Psoas muscle (tissue), 8 donors: ENCODE measurements around the gene CLIP1. TPM values are rescaled to one million over a fixed set of nuclear protein-coding genes. Genes with fewer than 3 reads are reported as not detected.

ENCODE experiments used
- ATAC-seq, 4 donors: fragments of 200-7000 bp; cut with Tn5 transposase; one replicate each; pipeline ENCODE4 v1.9.1; 2020; ENCODE audit warnings: moderate library complexity in 3 of 4, mild to moderate bottlenecking in 2 of 4
- DNase-seq, 2 donors: peaks; one replicate each; pipeline ENCODE4 v3.0.0-alpha.2; 2020
- H3K27ac ChIP-seq: fragments of 200-600 bp; one replicate; pipeline ENCODE4 v1.8.0; 2022
- H3K27me3 ChIP-seq, 3 donors: fragments of 200-600 bp in 1 of 3; one replicate each; pipeline versions ENCODE4 v1.6.1 to v1.8.0; 2013 to 2022; ENCODE audit warnings: low read length in 2 of 3, mild to moderate bottlenecking in 2 of 3, moderate library complexity in 1 of 3; ENCODE audit not compliant: insufficient read depth in 3 of 3
- H3K36me3 ChIP-seq, 2 donors: fragments of 200-600 bp in 1 of 2; one replicate each; pipeline versions ENCODE4 v1.6.1 to v1.8.0; 2013 to 2022; ENCODE audit warnings: low read depth in 1 of 2, mild to moderate bottlenecking in 1 of 2, moderate library complexity in 1 of 2; ENCODE audit not compliant: insufficient read depth in 1 of 2
- H3K4me1 ChIP-seq: fragments of 200-600 bp; one replicate; pipeline ENCODE4 v1.8.0; 2022
- H3K4me3 ChIP-seq: fragments of 200-600 bp; one replicate; pipeline ENCODE4 v1.8.0; 2022; ENCODE audit warnings: mild to moderate bottlenecking
- H3K9me3 ChIP-seq: fragments of 200-600 bp; one replicate; pipeline ENCODE4 v1.8.0; 2022
- WGBS, 3 donors: extraction: QIAGEN DNeasy Blood & Tissue Kit; methylation state at CpG; one replicate each; pipeline versions ENCODE4 v1.1.6 to v1.1.7; 2013; 5-methylcytosine and 5-hydroxymethylcytosine counted together
- intact Hi-C, 2 donors: fragments of 100-400 bp; cut with DNase I; formaldehyde crosslinking; loops; one replicate each; pipeline versions ENCODE4 v1.11.0 to v1.14.2; 2022
- polyA plus RNA-seq, 3 donors: library from polyadenylated mRNA; stranded (reverse); fragments of 200-250 nt; gene quantifications; one replicate each; pipeline ENCODE4 v1.2.3, GENCODE V29; 2013
- total RNA-seq, 4 donors: library from RNA; stranded (reverse); fragmentation: NEBNext Ultra II Directional in 2 of 4; extraction: Animal tissue kit (Norgen Biotek cat#: 25700) in 2 of 4; gene quantifications; one replicate each; pipeline versions ENCODE4 v1.2.1 to v1.2.4, GENCODE V29; 2021 to 2023
- TF ChIP-seq, protein P1 (sequence below): fragments of 200-600 bp; IDR thresholded peaks from one replicate; pipeline ENCODE4 v1.8.0; 2022; ENCODE audit warnings: antibody characterized with exemption
- donor health status: healthy with polysubstance abuse.
- donor health status: DM: no; HTN: no; CAD: no; lungs with moderate emphysema.
- donor health status: Bipolar disorder and iron deficiency.
- donor health status: healthy.
- donor health status: DM: yes; HTN: yes; CAD: no.
- donor health status: DM: no; HTN: no; CAD: no.
- donor health status: DM: no; HTN: no; CAD: no.
- donor health status: DM: yes; HTN: yes; CAD: no.

Gene CLIP1
- total and polyA plus RNA-seq, 7 donors: 235 to 639 (median 458) TPM

DNA sequence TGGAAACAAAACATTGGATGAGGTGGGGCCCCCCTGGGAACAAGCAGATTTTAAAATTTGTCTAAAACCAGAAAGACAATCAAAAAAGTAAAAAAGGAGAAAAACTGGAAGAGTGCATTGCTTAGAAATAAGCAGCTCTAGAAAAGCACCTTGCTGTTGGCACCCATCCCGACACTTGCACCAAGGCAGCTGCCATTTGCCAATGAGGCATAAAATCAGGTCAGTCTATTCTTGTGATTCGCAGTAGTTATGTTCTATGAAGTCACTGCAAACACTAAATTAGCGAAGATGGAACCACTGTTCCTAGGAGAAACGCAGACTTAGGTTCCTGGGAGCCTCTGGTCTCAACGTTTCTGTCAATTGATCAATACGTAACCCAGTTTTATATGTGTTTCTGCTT, 172.4 kb downstream of the CLIP1 start:
- Histone ChIP-seq H3K4me1 (no peaks in the 10 kb centered on the region), H3K27me3 (no peaks in the 10 kb centered on the region), H3K4me3 (no peak overlapping the region), H3K27ac (no peak overlapping the region), H3K9me3 (no peaks in the 10 kb centered on the region), H3K36me3 (peaks cover 3 to 55% of the 10 kb centered on the region in 2 donors)
- TF ChIP-seq, protein P1, sequence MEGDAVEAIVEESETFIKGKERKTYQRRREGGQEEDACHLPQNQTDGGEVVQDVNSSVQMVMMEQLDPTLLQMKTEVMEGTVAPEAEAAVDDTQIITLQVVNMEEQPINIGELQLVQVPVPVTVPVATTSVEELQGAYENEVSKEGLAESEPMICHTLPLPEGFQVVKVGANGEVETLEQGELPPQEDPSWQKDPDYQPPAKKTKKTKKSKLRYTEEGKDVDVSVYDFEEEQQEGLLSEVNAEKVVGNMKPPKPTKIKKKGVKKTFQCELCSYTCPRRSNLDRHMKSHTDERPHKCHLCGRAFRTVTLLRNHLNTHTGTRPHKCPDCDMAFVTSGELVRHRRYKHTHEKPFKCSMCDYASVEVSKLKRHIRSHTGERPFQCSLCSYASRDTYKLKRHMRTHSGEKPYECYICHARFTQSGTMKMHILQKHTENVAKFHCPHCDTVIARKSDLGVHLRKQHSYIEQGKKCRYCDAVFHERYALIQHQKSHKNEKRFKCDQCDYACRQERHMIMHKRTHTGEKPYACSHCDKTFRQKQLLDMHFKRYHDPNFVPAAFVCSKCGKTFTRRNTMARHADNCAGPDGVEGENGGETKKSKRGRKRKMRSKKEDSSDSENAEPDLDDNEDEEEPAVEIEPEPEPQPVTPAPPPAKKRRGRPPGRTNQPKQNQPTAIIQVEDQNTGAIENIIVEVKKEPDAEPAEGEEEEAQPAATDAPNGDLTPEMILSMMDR: no peak
- ATAC-seq (peak in 3 of 4 donors; percentile 50 to 58 (median 58)), DNase-seq (no peak)
- 39 to 80% (median 50%) methylated on average over 6 of the region's 6 CpGs for WGBS, 3 donors
- intact Hi-C loops: no loop called here

GRCh38 chr12:122245553-122245952, 176.9 kb downstream of the CLIP1 start:
- Histone ChIP-seq H3K9me3 (no peaks in the 10 kb centered on the region), H3K4me3 (no peak overlapping the region), H3K27ac (no peak overlapping the region), H3K27me3 (no peaks in the 10 kb centered on the region), H3K36me3 (peaks cover 2 to 70% of the 10 kb centered on the region in 2 donors), H3K4me1 (no peaks in the 10 kb centered on the region)
- intact Hi-C loops: no loop called here
- 83 to 95% (median 85%) methylated on average over 1 of the region's 1 CpG for WGBS, 3 donors
- DNase-seq (no peak), ATAC-seq (no peak)
- TF ChIP-seq, protein P1: no peak

DNA sequence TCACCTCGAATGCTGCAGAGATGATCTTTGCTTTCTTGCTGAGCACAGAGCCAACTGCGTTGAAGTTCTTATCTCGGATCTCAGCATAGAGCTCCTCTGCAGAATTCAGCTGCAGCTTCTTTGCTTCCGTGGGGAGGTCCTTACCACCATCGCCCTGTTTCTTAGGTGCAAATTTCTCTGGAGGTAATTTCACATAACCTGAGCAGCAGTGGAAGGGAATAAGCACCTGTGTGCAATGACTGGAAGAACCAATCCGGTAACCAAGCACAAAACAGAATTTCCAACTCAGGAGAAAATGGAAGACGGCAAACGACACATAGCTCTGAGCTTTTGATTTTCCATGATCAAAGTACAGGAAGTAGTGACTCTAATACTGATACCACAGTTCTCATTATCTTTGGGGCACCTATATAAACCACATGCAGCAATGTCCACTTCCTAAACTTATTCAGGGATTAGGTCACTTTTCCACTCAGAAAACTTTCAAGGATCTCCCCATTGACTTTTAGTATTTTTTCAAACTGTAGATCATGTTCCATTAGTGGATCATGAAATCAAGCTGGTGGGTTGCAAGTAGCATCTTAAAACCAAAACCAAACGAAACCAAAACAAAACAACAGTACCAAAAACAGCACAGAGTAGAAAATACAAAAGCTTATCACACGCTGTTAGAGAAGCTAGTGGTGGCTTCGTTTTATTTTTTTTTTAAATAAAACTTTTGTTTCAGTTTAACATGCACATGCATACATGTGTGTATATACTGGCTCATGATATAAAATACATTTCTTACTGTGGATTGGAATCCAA, 177.7 kb downstream of the CLIP1 start:
- Histone ChIP-seq H3K4me1 (no peaks in the 10 kb centered on the region), H3K27ac (no peak overlapping the region), H3K9me3 (no peaks in the 10 kb centered on the region), H3K36me3 (peaks cover 0 to 70% of the 10 kb centered on the region in 2 donors), H3K27me3 (no peaks in the 10 kb centered on the region), H3K4me3 (no peak overlapping the region)
- TF ChIP-seq, protein P1: no peak
- ATAC-seq (no peak), DNase-seq (no peak)
- intact Hi-C loops: no loop called here
- WGBS, 3 donors: 88 to 89% (median 89%) methylated on average over 11 of the region's 11 CpGs

GRCh38 chr12:122243965-122244364, 178.5 kb downstream of the CLIP1 start:
- WGBS, 3 donors: 84 to 90% (median 84%) methylated on average over 6 of the region's 6 CpGs
- no peak for DNase-seq
- H3K9me3 ChIP-seq: no peaks in the 10 kb centered on the region
- H3K27me3 ChIP-seq: no peaks in the 10 kb centered on the region
- intact Hi-C loops: no loop called here
- H3K4me1 ChIP-seq: no peaks in the 10 kb centered on the region
- ATAC-seq: no peak
- no peak overlapping the region for H3K27ac ChIP-seq
- H3K36me3 ChIP-seq: peaks cover 0 to 71% of the 10 kb centered on the region in 2 donors
- TF ChIP-seq, protein P1: no peak
- no peak overlapping the region for H3K4me3 ChIP-seq
